MCF 10A (cell line): ENCODE results near the gene CCDC124. TPM values are rescaled to one million over a fixed set of nuclear protein-coding genes. Genes with fewer than 3 reads are reported as not detected.

Source experiments
- BruUV-seq: library from RNA; stranded (reverse); fragments of 400-500 nt; replicated peaks from 2 replicates; lab custom pipeline; 2021; lab: Mats Ljungman, UMichigan
- CTCF ChIA-PET: fragments of 300-600 bp; sonication (Branson Sonifier 250); formaldehyde crosslinking; extraction: SDS; loops from one replicate; lab custom pipeline; 2021; ENCODE audit warnings: antibody characterized with exemption, inconsistent platforms; lab: Yijun Ruan, JAX
- POLR2A ChIA-PET: fragments of 300-600, 350-650 bp; sonication (Branson Sonifier 250); formaldehyde crosslinking; extraction: SDS; loops from one replicate; lab custom pipeline; 2020; ENCODE audit warnings: antibody characterized with exemption, inconsistent platforms; lab: Yijun Ruan, JAX
- DNase-seq: peaks from one replicate; pipeline ENCODE4 v3.0.0-alpha.2; 2018; ENCODE audit not compliant: unreplicated experiment
- H3K27ac Mint-ChIP-seq: one replicate; pipeline ENCODE4 v1.8.0; 2022; ENCODE audit warnings: mild to moderate bottlenecking, low read depth, mixed read lengths; ENCODE audit not compliant: unreplicated experiment
- H3K27me3 Mint-ChIP-seq: one replicate; pipeline ENCODE4 v1.8.0; 2022; ENCODE audit warnings: mixed read lengths; ENCODE audit not compliant: insufficient read depth, unreplicated experiment
- H3K36me3 Mint-ChIP-seq: one replicate; pipeline ENCODE4 v1.8.0; 2022; ENCODE audit warnings: mild to moderate bottlenecking, moderate library complexity, mixed read lengths; ENCODE audit not compliant: insufficient read depth, unreplicated experiment
- H3K4me1 Mint-ChIP-seq: one replicate; pipeline ENCODE4 v1.8.0; 2022; ENCODE audit warnings: mixed read lengths; ENCODE audit not compliant: insufficient read depth, unreplicated experiment
- H3K4me3 Mint-ChIP-seq: one replicate; pipeline ENCODE4 v1.8.0; 2022; ENCODE audit warnings: mild to moderate bottlenecking, moderate library complexity, mixed read lengths; ENCODE audit not compliant: unreplicated experiment
- H3K9me3 Mint-ChIP-seq: one replicate; pipeline ENCODE4 v1.8.0; 2022; ENCODE audit warnings: mixed read lengths; ENCODE audit not compliant: unreplicated experiment
- CTCF ChIP-seq: fragments of 200-600 bp; IDR thresholded peaks from one replicate; pipeline ENCODE4 v1.8.0; 2022; ENCODE audit warnings: antibody characterized with exemption, mild to moderate bottlenecking; ENCODE audit not compliant: unreplicated experiment
- intact Hi-C: fragments of 100-400 bp; cut with micrococcal nuclease; formaldehyde crosslinking; loops from 2 replicates; pipeline ENCODE4 v1.14.1; 2022
- total RNA-seq: library from RNA; stranded (reverse); gene quantifications from 2 replicates; pipeline ENCODE4 v1.2.3, GENCODE V29; 2022

CCDC124 gene
- total RNA-seq, 1 experiment from 2014 or later: 122 TPM

DNA sequence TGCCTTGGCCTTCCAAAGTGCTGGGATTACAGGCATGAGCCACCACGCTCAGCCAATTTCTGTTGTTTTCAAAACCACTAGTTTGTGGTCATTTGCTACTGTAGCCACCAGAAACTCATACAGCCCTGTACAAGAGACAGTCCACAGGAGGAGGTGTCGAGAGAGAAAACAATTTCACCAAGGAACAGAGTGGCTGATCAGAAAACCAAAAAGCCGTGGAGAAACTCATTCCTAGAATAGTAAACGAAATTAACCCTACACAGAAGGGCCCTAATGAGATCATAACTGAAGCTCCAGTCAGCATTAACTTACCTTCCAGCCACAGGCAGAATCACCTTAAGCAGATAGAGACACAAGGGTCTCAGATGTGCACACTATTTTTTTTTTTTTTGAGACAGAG, 3.8 kb upstream of the CCDC124 start:
- H3K36me3 Mint-ChIP-seq: no peaks in the 10 kb centered on the region
- POLR2A ChIA-PET: interaction anchor here (1.1 to 6.3 kb wide), 3 partner anchors 58 to 68 kb away, joined by 3 to 223 read pairs (median 71); partner anchors contain the start of genes RPL18A and SLC5A5
- no peaks in the 10 kb centered on the region for H3K9me3 Mint-ChIP-seq
- intact Hi-C loops: no loop called here
- TF ChIP-seq CTCF: no peak
- DNase-seq: no peak
- no peak overlapping the region for H3K27ac Mint-ChIP-seq
- CTCF ChIA-PET: interaction anchor here (4.6 to 4.8 kb wide), 2 partner anchors 59 to 69 kb away, joined by 58 to 90 read pairs; partner anchors contain the start of genes RPL18A and SLC5A5
- H3K4me1 Mint-ChIP-seq: peaks cover 6% of the 10 kb centered on the region
- BruUV-seq: no TSS peak
- no peaks in the 10 kb centered on the region for H3K27me3 Mint-ChIP-seq
- no peak overlapping the region for H3K4me3 Mint-ChIP-seq

DNA sequence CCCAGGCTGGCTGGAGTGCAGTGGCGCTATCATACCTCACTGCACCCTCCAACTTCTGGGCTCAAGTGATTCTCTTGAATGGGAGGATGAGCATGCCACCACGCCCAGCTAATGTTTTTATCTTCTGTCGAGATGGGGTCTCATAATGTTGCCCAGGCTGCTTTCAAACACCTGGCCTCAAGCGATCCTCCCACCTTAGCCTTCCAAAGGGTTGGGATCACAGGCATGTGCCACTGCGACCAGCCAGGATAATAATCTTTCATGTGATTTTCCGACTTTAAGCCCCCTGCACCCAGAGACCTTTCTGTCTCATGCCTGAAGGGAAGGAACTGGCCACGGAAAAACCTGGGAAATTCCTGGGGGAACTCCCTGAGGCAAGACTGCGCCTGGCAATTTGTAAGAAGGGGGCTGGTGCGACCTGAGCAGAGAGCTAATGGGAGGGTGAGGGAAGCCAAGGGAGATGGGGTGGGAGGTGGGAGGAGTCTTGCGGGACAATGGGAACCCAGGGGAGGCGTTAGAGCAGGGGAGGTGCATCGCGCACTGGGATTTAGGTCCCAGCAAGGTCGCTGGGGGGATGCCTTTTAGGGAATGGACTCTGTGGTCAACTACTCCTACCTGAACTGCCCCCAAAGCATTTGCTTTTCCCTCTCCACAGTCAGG, 1.2 kb upstream of the CCDC124 start:
- intact Hi-C loops: loop anchor here (1.0 kb wide), 2 partner anchors 61 to 72 kb away; partner anchors contain the start of gene RPL18A
- Mint-ChIP-seq H3K4me1 (peaks cover 6% of the 10 kb centered on the region), H3K9me3 (no peaks in the 10 kb centered on the region), H3K27ac (no peak overlapping the region), H3K27me3 (no peaks in the 10 kb centered on the region), H3K36me3 (peaks cover 7% of the 10 kb centered on the region), H3K4me3 (peak overlapping the region; percentile 95)
- TF ChIP-seq CTCF: no peak
- POLR2A ChIA-PET: interaction anchor here (0.9 to 6.3 kb wide), 9 partner anchors 26 to 379 kb away, joined by 3 to 223 read pairs (median 15); partner anchors contain the start of genes RPL18A and SLC5A5
- CTCF ChIA-PET: interaction anchor here (0.7 to 4.8 kb wide), 11 partner anchors 26 to 76 kb away, joined by 3 to 90 read pairs (median 7); partner anchors contain the start of genes RPL18A and SLC5A5
- no peak for DNase-seq
- BruUV-seq: no TSS peak

DNA sequence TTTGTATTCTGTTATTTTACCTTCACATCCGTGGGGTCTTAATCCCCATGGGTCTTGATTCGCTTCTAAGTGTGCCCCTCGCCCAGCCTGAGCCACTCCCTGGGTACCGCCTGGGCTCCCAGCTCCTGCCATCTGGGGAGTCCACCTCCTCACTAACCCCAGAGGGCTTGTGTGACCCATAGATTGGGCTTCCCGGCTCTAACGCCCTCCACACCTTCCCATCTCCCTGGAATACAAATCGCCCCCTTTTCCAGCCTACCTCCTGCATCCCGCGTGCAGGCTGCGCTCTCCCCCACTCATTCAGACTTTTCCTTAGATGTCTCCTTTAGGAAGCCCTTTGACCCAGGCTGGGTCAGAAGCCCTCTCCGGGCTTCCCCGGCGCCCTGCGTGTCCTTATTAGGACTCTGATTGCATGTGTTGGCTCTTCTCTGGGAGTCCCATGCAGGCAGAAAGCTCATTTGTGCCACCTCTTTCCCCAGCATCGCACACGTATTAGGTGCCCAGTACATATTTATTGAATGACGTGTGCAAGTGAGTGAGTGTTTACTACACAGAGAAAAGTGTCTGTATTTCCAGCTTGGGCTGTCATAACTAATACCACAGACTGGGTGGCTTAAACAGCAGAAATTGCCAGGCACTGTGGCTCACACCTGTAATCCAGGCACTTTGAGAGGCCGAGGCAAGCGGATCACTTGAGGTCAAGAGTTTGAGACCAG, 757 bp downstream of the CCDC124 start:
- no peaks in the 10 kb centered on the region for H3K27me3 Mint-ChIP-seq
- H3K27ac Mint-ChIP-seq: peak overlapping the region; percentile 99
- CTCF ChIA-PET: interaction anchor here (0.6 to 4.8 kb wide), 16 partner anchors 9 to 543 kb away, joined by 3 to 90 read pairs (median 5); partner anchors contain the start of genes ARRDC2, RPL18A and SLC5A5
- peaks cover 13% of the 10 kb centered on the region for H3K36me3 Mint-ChIP-seq
- intact Hi-C loops: no loop called here
- POLR2A ChIA-PET: interaction anchor here (0.7 to 6.3 kb wide), 26 partner anchors 10 to 464 kb away, joined by 3 to 223 read pairs (median 5); partner anchors contain the start of genes ARRDC2, PGLS, RPL18A and SLC5A5
- DNase-seq: peak; percentile 66
- H3K4me3 Mint-ChIP-seq: peak overlapping the region; percentile 95
- no peak for TF ChIP-seq CTCF
- peaks cover 6% of the 10 kb centered on the region for H3K4me1 Mint-ChIP-seq
- no peaks in the 10 kb centered on the region for H3K9me3 Mint-ChIP-seq
- TSS peak; percentile 81 for BruUV-seq
